Subcutaneous preadipocyte (primary cell): ENCODE data around the gene TNRC18. TPM values are rescaled to one million over a fixed set of nuclear protein-coding genes. Genes with fewer than 3 reads are reported as not detected.

Experiments used
- total RNA-seq: library from RNA; depleted of rRNA; stranded (reverse); fragments of >200 nt; gene quantifications from 2 replicates; pipeline ENCODE4 v1.2.3, GENCODE V29; 2012

The TNRC18 gene
- total RNA-seq = 39.3 and 66.3 TPM in 2 replicates

DNA sequence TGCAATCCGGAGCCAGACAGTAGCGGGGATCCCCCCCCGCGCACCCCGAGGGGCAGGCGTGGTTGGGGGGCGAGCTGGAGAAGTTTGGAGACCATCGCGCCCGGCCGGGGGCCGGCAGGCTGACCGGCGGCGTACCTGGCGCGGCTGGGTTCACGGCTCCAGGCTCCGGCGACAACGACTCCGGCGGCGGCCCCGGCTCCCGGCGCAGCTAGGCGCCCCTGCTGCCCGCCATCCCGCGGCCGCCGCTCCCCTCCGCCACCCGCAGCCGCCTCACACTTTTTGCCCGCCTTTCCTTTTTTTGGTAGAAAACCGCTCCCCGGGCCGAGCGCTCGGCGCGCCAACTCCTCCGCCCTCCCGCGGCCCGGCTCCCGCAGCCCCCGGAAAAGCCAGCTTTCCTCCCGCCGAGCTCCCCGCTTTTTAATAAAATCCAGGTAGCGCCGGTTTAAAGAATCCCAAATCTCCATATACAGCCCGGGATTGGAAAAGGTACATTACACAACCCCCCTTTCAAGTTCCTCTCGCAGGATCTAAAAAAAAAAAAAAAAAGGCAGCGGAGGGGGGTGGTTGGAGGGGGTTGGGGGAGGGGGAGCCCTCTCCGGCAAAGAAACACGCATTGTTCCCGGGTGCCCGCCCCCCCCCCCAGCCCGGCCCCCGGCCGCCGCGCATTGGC is at the start of gene TNRC18:
TNRC18 (minus strand) TSS at position 529 of the 670 bp plus-strand sequence. CDS start 2,588 bp downstream, outside the sequence.

GRCh38 chr7:5282543-5283316 is 140.9 kb downstream of the TNRC18 start, which contains the start of gene SLC29A4:
Gene SLC29A4, plus strand, starts transcription at chr7:5282943. Its CDS starts 4,874 bp downstream, at chr7:5287817.

Other genes with a start within 250 kb of the TNRC18 start
- 70.2 and 84.1 TPM in 2 replicates for gene WIPI2, start 233.6 kb downstream of the TNRC18 start, total RNA-seq
- gene SLC29A4, start 140.9 kb downstream of the TNRC18 start, total RNA-seq = 0.59 and 0.73 TPM in 2 replicates
- 8.5 and 11.9 TPM in 2 replicates for gene FBXL18, start 90.0 kb upstream of the TNRC18 start, total RNA-seq
- 3,669 and 4,370 TPM in 2 replicates for gene ACTB, start 106.8 kb upstream of the TNRC18 start, total RNA-seq
- 232 and 352 TPM in 2 replicates for gene FSCN1, start 169.0 kb upstream of the TNRC18 start, total RNA-seq